ENCODE results near the gene UPF2. TPM values are rescaled to one million over a fixed set of nuclear protein-coding genes. Genes with fewer than 3 reads are reported as not detected.
A peak's percentile ranks its signal among the peaks of the same experiment; 100 is the strongest.

The UPF2 gene
- total and polyA plus RNA-seq, 8 donors: 6.1 to 12.5 (median 9.0) TPM

DNA sequence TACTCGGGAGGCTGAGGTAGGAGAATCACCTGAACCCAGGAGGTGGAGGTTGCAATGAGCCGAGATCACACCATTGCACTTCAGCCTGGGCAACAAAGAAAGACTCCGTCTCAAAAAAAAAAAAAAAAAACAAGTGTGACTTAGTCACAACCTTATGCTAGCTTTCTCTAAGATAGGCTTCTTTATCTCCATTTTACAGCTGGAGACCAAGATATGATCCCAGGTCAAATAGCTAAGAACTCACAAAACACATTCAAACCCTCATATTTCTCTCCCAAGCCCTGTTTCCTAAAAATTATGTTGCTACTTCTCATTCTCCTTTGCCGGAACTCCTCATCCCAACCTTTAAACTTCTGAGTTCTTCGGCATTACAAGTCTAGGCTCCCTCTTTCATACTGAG lies 13.1 kb upstream of the UPF2 start:
- TF ChIP-seq, protein P1, sequence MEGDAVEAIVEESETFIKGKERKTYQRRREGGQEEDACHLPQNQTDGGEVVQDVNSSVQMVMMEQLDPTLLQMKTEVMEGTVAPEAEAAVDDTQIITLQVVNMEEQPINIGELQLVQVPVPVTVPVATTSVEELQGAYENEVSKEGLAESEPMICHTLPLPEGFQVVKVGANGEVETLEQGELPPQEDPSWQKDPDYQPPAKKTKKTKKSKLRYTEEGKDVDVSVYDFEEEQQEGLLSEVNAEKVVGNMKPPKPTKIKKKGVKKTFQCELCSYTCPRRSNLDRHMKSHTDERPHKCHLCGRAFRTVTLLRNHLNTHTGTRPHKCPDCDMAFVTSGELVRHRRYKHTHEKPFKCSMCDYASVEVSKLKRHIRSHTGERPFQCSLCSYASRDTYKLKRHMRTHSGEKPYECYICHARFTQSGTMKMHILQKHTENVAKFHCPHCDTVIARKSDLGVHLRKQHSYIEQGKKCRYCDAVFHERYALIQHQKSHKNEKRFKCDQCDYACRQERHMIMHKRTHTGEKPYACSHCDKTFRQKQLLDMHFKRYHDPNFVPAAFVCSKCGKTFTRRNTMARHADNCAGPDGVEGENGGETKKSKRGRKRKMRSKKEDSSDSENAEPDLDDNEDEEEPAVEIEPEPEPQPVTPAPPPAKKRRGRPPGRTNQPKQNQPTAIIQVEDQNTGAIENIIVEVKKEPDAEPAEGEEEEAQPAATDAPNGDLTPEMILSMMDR (IDR thresholded peaks at IDR 0.05): no peak
- intact Hi-C loops (cut with DNase I): no loop called here
- peak overlapping the region in 3 of 4 donors; percentile 22 to 55 (median 24) for H3K27ac ChIP-seq
- FAIRE-seq (no peak), ATAC-seq (peak; percentile 20 to 33 (median 31)), DNase-seq (no peak)
- no peaks in the 10 kb centered on the region for H3K9me3 ChIP-seq
- no peak overlapping the region for H3K4me3 ChIP-seq
- 45 to 60% methylated on average over 5 of the region's 5 CpGs for WGBS, 2 donors
- H3K36me3 ChIP-seq: no peaks in the 10 kb centered on the region
- peaks cover 5 to 21% (median 5%) of the 10 kb centered on the region in 3 donors for H3K4me1 ChIP-seq
- H3K27me3 ChIP-seq: no peaks in the 10 kb centered on the region

DNA sequence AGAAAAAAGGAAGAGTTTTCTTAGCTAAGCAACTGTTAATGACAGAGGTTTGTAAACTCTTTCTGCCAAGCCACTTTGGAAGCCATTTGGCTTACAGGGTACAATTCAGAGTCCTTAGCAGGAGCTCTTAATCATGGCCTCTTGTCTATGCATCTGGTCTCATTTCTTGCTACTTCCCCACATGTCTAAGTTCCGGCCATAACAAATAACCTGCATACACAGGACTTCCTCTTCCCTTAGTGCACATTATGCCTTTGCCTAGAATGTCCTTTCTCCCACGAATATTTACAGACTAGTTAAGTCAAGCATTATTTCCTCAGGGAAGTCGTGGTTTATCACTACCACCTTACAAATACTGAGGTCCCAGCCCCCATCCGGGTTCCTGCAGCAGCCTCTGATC lies 8.6 kb upstream of the UPF2 start:
- Histone ChIP-seq H3K9me3 (no peaks in the 10 kb centered on the region), H3K27me3 (no peaks in the 10 kb centered on the region), H3K4me1 (peaks cover 5 to 12% (median 5%) of the 10 kb centered on the region in 3 donors), H3K27ac (no peak overlapping the region), H3K4me3 (no peak overlapping the region), H3K36me3 (no peaks in the 10 kb centered on the region)
- intact Hi-C loops (cut with DNase I): no loop called here
- ATAC-seq (no peak), DNase-seq (no peak), FAIRE-seq (no peak)
- TF ChIP-seq, protein P1 (IDR thresholded peaks at IDR 0.05): no peak
- 60 to 73% methylated on average over 4 of the region's 4 CpGs for WGBS, 2 donors

DNA sequence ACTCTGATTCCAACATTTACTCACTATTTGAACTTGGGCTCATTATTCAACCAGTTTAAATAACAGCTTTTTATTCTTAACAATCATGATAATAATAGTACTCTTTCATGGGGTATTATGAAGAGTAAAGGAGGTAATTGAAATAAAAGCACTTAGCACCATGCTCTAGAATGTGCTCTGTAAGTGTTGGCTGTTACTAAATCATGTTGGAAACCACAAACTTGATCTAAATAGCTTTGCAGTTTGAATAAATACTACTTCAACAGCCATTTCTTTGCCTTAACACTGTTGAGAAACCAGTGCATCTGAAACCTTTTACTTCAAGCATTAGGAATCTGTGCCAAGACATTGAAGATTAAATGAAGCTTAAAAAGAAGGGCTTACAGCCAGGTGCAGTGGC lies 7.9 kb upstream of the UPF2 start:
- Histone ChIP-seq H3K36me3 (no peaks in the 10 kb centered on the region), H3K9me3 (no peaks in the 10 kb centered on the region), H3K27ac (no peak overlapping the region), H3K27me3 (no peaks in the 10 kb centered on the region), H3K4me3 (no peak overlapping the region), H3K4me1 (peaks cover 5 to 8% (median 5%) of the 10 kb centered on the region in 3 donors)
- intact Hi-C loops (cut with DNase I): no loop called here
- FAIRE-seq (no peak), ATAC-seq (no peak), DNase-seq (no peak)
- TF ChIP-seq, protein P1 (IDR thresholded peaks at IDR 0.05): no peak

DNA sequence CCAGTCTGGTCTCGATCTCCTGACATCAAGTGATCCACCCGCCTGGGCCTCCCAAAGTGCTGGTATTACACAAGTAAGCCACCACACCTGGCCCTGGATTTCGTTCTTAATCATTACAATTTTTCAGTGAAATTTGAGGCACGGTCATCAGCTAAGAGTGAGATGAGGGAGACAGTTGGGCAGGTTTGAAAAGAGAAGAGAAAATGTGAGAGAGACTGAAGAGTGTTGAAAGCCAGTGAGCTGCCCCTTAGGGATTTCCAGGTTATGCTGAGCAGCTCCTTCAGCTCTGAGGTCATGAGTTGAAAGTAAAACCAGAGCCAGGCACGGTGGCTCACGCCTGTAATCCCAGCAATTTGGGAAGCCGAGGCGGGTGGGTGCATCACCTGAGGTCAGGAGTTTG lies 5.9 kb upstream of the UPF2 start:
- WGBS, 2 donors: 77 to 89% methylated on average over 8 of the region's 8 CpGs
- no peaks in the 10 kb centered on the region for H3K36me3 ChIP-seq
- no peak for DNase-seq
- H3K9me3 ChIP-seq: no peaks in the 10 kb centered on the region
- no peak overlapping the region for H3K27ac ChIP-seq
- H3K27me3 ChIP-seq: no peaks in the 10 kb centered on the region
- intact Hi-C loops (cut with DNase I): no loop called here
- TF ChIP-seq, protein P1 (IDR thresholded peaks at IDR 0.05): no peak
- ATAC-seq: no peak
- no peaks in the 10 kb centered on the region for H3K4me1 ChIP-seq
- no peak overlapping the region for H3K4me3 ChIP-seq
- no peak for FAIRE-seq

DNA sequence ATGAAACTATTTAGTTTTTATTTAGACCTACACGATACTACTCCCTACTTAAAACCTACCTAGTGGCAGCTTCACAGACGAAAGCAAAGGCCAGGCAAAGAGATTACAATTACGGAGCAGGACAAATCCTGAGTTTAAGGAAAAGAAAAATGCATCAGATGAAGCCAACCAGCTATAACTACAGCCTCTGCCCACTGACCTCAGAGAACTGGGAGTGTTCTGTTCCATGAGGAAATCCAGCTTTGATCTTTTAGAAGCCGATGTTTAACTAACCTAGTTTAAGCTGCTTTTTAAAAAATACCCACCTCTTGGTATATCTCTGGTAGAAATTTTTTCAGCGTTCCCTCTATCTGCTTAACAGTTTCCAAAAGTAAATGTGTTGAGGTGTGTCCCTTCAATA lies 3.0 kb upstream of the UPF2 start:
- TF ChIP-seq, protein P1 (IDR thresholded peaks at IDR 0.05): no peak
- Histone ChIP-seq H3K36me3 (no peaks in the 10 kb centered on the region), H3K4me1 (peaks cover 0 to 6% (median 2%) of the 10 kb centered on the region in 3 donors), H3K9me3 (no peaks in the 10 kb centered on the region), H3K4me3 (no peak overlapping the region), H3K27ac (no peak overlapping the region), H3K27me3 (no peaks in the 10 kb centered on the region)
- ATAC-seq: no peak
- 74 to 79% methylated on average over 5 of the region's 5 CpGs for WGBS, 2 donors
- intact Hi-C loops (cut with DNase I): no loop called here
- no peak for DNase-seq
- no peak for FAIRE-seq

All from pancreas (tissue), 10 donors.